B cell (primary cell): ENCODE results near the gene EXOC6. TPM values are rescaled to one million over a fixed set of nuclear protein-coding genes. Genes with fewer than 3 reads are reported as not detected.

ENCODE experiments used
- ATAC-seq: fragments of 200-7000 bp; cut with Tn5 transposase; one replicate; pipeline ENCODE4 v1.10.0; 2021; ENCODE audit warnings: low read depth, mild to moderate bottlenecking, moderate number of reproducible peaks, moderate library complexity
- CTCF ChIA-PET: fragments of 350-600 bp; sonication (Branson Sonifier 250); formaldehyde crosslinking; loops from one replicate; lab custom pipeline; 2021; ENCODE audit warnings: antibody characterized with exemption, inconsistent platforms; lab: Charles Lee
- POLR2A ChIA-PET: fragments of 350-600 bp; sonication (Branson Sonifier 250); formaldehyde crosslinking; loops from one replicate; lab custom pipeline; 2021; ENCODE audit warnings: antibody characterized with exemption; lab: Charles Lee
- DNase-seq: peaks from one replicate; pipeline ENCODE4 v3.0.0; 2013
- H2AFZ ChIP-seq: 2 replicates; pipeline ENCODE4 v1.6.1; 2012; ENCODE audit warnings: mild to moderate bottlenecking, low read depth, low read length; ENCODE audit not compliant: insufficient read depth, poor library complexity, severe bottlenecking
- H3K27ac ChIP-seq, 2 donors: 1 replicate in 1 of 2; 2 replicates in 1 of 2; pipeline ENCODE4 v1.5.1; 2012 to 2013; ENCODE audit warnings: low read length in 2 of 2, mild to moderate bottlenecking in 2 of 2, moderate library complexity in 1 of 2
- H3K27me3 ChIP-seq, 4 experiments: fragments of 200-600 bp in 1 of 4; sonication (generic) in 1 of 4; replicated peaks in 1 of 4; 1 replicate in 2 of 4; 2 replicates in 2 of 4; pipeline versions ENCODE4 v1.6.1 to v1.7.0; 2013 to 2016; ENCODE audit warnings: low read length in 3 of 4, mild to moderate bottlenecking in 2 of 4, mixed read lengths in 1 of 4, moderate library complexity in 1 of 4; ENCODE audit not compliant: insufficient read depth in 4 of 4, control insufficient read depth in 3 of 4; ENCODE audit errors: control extremely low read depth in 1 of 4
- H3K36me3 ChIP-seq, 2 experiments: replicated peaks in 1 of 2; 1 replicate in 1 of 2; 2 replicates in 1 of 2; pipeline versions ENCODE4 v1.6.1 to v1.7.1; 2013; ENCODE audit warnings: low read length in 1 of 2; ENCODE audit not compliant: insufficient read depth in 2 of 2, control insufficient read depth in 1 of 2; ENCODE audit errors: control extremely low read depth in 1 of 2, extremely low read depth in 1 of 2
- H3K4me1 ChIP-seq, 2 donors: fragments of 200-600 bp in 1 of 2; sonication (generic) in 1 of 2; 1 replicate in 1 of 2; 2 replicates in 1 of 2; pipeline versions ENCODE4 v1.5.1 to v1.6.1; 2013 to 2017; ENCODE audit warnings: low read length in 2 of 2; ENCODE audit not compliant: control insufficient read depth in 2 of 2, insufficient read depth in 2 of 2
- H3K4me2 ChIP-seq: replicated peaks from 2 replicates; pipeline ENCODE3; 2012; ENCODE audit warnings: mild to moderate bottlenecking, low read depth, low read length; ENCODE audit not compliant: poor library complexity, severe bottlenecking
- H3K4me3 ChIP-seq, 5 experiments: fragments of 200-600 bp in 1 of 5; sonication (generic) in 1 of 5; 1 replicate in 3 of 5; 2 replicates in 2 of 5; pipeline versions ENCODE4 v1.5.1 to v1.7.0; 2011 to 2016; ENCODE audit warnings: low read length in 4 of 5, mild to moderate bottlenecking in 4 of 5, low read depth in 2 of 5, control low read depth in 1 of 5, moderate library complexity in 1 of 5; ENCODE audit not compliant: insufficient read depth in 1 of 5; ENCODE audit errors: control extremely low read depth in 1 of 5, extremely low read depth in 1 of 5
- H3K79me2 ChIP-seq: fragments of 200-600 bp; sonication (generic); one replicate; pipeline ENCODE4 v1.6.0; 2016; ENCODE audit warnings: low read length; ENCODE audit not compliant: control insufficient read depth, insufficient read depth
- H3K9ac ChIP-seq: fragments of 200-600 bp; sonication (generic); 2 replicates; pipeline ENCODE4 v1.6.1; 2017; ENCODE audit warnings: mild to moderate bottlenecking, low read length, moderate library complexity
- H3K9me3 ChIP-seq, 3 donors: one replicate each; pipeline versions ENCODE4 v1.6.1 to v1.7.1; 2013; ENCODE audit warnings: low read length in 2 of 3; ENCODE audit not compliant: control insufficient read depth in 2 of 3, insufficient read depth in 1 of 3; ENCODE audit errors: control extremely low read depth in 1 of 3
- H4K20me1 ChIP-seq: 2 replicates; pipeline ENCODE4 v1.6.0; 2012; ENCODE audit warnings: mild to moderate bottlenecking, low read length; ENCODE audit not compliant: insufficient read depth, control insufficient read depth, poor library complexity, severe bottlenecking
- H3K27ac Mint-ChIP-seq: one replicate; pipeline ENCODE4 v1.8.0; 2021; ENCODE audit warnings: mixed read lengths
- H3K27me3 Mint-ChIP-seq: one replicate; pipeline ENCODE4 v1.8.0; 2021; ENCODE audit warnings: mixed read lengths
- H3K4me1 Mint-ChIP-seq: one replicate; pipeline ENCODE4 v1.8.0; 2021; ENCODE audit warnings: mixed read lengths
- H3K4me3 Mint-ChIP-seq: one replicate; pipeline ENCODE4 v1.8.0; 2021; ENCODE audit warnings: mixed read lengths
- H3K9me3 Mint-ChIP-seq: one replicate; pipeline ENCODE4 v1.8.0; 2022; ENCODE audit warnings: mixed read lengths; ENCODE audit not compliant: insufficient read depth
- EZH2 ChIP-seq: IDR thresholded peaks from 2 replicates; pipeline ENCODE4 v1.6.1; 2012; ENCODE audit warnings: borderline replicate concordance, low read depth, mild to moderate bottlenecking, moderate library complexity, low read length; ENCODE audit not compliant: insufficient read depth, poor library complexity, severe bottlenecking
- WGBS: methylation state at CpG from one replicate; pipeline ENCODE4 v1.1.5; 2013; ENCODE audit warnings: missing lambda C conversion rate; ENCODE audit not compliant: insufficient coverage; 5-methylcytosine and 5-hydroxymethylcytosine counted together
- intact Hi-C: fragments of 100-400 bp; cut with micrococcal nuclease; formaldehyde crosslinking; loops from one replicate; pipeline ENCODE4 v1.10.0; 2022
- polyA plus RNA-seq: library from polyadenylated mRNA; depleted of rRNA; stranded (reverse); fragments of >200 nt; gene quantifications from 2 replicates; pipeline ENCODE4 v1.2.3, GENCODE V29; 2012
- total RNA-seq, 2 donors: library from RNA; stranded (reverse); fragments of 120-200 nt in 1 of 2; gene quantifications; 1 replicate in 1 of 2; 2 replicates in 1 of 2; pipeline versions ENCODE4 v1.2.3 to v1.2.4, GENCODE V29; 2013 to 2022
- TF ChIP-seq, protein P1 (sequence below): fragments of 200-600 bp; IDR thresholded peaks from one replicate; pipeline ENCODE4 v1.8.0; 2022; ENCODE audit warnings: antibody characterized with exemption, mild to moderate bottlenecking

The EXOC6 gene
- total and polyA plus RNA-seq, 2 donors (not counting 1 experiment from before 2014, with no cell fraction given): 7.9 to 22.6 TPM

DNA sequence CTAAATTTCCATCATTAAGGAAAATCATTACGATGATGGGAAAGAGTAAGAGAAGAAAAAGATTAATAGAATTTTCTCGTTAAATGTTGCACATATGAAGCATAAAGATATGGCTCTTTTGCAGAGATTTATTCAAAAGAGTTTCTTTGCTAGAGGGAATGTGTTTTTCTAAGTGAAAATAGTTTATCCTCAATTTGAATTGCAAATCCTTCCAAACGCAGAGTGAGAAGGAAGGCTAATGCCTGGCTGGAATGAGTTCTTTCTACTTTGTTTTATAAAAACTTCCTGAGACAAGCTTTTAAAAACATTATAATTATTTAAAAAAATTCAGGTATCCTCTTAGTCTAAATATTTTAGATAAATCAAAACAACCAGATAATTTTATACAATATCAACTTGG lies 239.5 kb downstream of the EXOC6 start:
- ChIA-PET POLR2A (no interaction called here), CTCF (interaction anchor here (1.0 kb wide), 1 partner anchor 9 kb away, joined by 3 read pairs; no protein-coding TSS in a partner anchor)
- no peak for DNase-seq
- intact Hi-C loops: no loop called here
- H3K27me3 ChIP-seq: no peaks in the 10 kb centered on the region
- Mint-ChIP-seq H3K27me3 (peaks cover 26% of the 10 kb centered on the region), H3K9me3 (no peaks in the 10 kb centered on the region), H3K4me3 (no peak overlapping the region), H3K4me1 (peaks cover 3% of the 10 kb centered on the region), H3K27ac (no peak overlapping the region)
- H3K9ac ChIP-seq: no peak overlapping the region
- H3K9me3 ChIP-seq: no peaks in the 10 kb centered on the region
- no peak overlapping the region for H2AFZ ChIP-seq
- no peak overlapping the region for H3K4me2 ChIP-seq
- no peak for ATAC-seq
- no peaks in the 10 kb centered on the region for H3K79me2 ChIP-seq
- H3K27ac ChIP-seq: no peak overlapping the region
- 100% methylated on average over 1 of the region's 3 CpGs for WGBS
- no peaks in the 10 kb centered on the region for H3K36me3 ChIP-seq
- no peaks in the 10 kb centered on the region for H4K20me1 ChIP-seq
- no peaks in the 10 kb centered on the region for H3K4me1 ChIP-seq
- TF ChIP-seq, protein P1, sequence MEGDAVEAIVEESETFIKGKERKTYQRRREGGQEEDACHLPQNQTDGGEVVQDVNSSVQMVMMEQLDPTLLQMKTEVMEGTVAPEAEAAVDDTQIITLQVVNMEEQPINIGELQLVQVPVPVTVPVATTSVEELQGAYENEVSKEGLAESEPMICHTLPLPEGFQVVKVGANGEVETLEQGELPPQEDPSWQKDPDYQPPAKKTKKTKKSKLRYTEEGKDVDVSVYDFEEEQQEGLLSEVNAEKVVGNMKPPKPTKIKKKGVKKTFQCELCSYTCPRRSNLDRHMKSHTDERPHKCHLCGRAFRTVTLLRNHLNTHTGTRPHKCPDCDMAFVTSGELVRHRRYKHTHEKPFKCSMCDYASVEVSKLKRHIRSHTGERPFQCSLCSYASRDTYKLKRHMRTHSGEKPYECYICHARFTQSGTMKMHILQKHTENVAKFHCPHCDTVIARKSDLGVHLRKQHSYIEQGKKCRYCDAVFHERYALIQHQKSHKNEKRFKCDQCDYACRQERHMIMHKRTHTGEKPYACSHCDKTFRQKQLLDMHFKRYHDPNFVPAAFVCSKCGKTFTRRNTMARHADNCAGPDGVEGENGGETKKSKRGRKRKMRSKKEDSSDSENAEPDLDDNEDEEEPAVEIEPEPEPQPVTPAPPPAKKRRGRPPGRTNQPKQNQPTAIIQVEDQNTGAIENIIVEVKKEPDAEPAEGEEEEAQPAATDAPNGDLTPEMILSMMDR: no peak
- TF ChIP-seq EZH2: no peak
- H3K4me3 ChIP-seq: no peak overlapping the region

DNA sequence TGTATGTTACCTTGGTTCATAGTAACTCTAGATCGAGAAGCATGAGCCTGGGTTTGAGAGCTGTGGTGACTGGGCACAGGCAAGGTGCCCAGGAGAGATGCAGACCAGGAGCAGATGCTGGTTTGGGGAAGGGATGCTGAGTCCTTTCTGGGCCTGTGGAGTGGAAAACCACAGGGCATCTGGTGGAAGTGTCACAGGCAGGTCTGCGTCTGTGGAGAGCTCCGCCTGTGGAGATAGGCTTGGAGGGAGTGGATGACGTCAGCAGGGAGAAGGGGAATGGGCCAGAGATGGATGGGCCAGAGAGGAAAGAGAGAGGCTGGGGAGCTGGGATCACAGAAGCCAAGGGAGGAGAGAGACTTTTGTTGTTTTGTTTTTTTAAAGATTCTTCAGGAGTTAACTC lies 240.1 kb downstream of the EXOC6 start:
- Histone ChIP-seq H3K4me3 (no peak overlapping the region), H3K4me2 (no peak overlapping the region), H4K20me1 (no peaks in the 10 kb centered on the region), H3K4me1 (no peaks in the 10 kb centered on the region), H3K9me3 (no peaks in the 10 kb centered on the region), H2AFZ (no peak overlapping the region), H3K27me3 (no peaks in the 10 kb centered on the region), H3K27ac (no peak overlapping the region), H3K79me2 (no peaks in the 10 kb centered on the region), H3K36me3 (no peaks in the 10 kb centered on the region), H3K9ac (no peak overlapping the region)
- peaks cover 30% of the 10 kb centered on the region for H3K27me3 Mint-ChIP-seq
- ChIA-PET POLR2A (no interaction called here), CTCF (interaction anchor here (0.6 to 1.0 kb wide), 2 partner anchors 10 to 1377 kb away, joined by 3 read pairs; no protein-coding TSS in a partner anchor)
- TF ChIP-seq EZH2: no peak
- TF ChIP-seq, protein P1: no peak
- 88% methylated on average over 4 of the region's 4 CpGs for WGBS
- H3K4me1 Mint-ChIP-seq: peaks cover 3% of the 10 kb centered on the region
- no peaks in the 10 kb centered on the region for H3K9me3 Mint-ChIP-seq
- ATAC-seq: no peak
- no peak for DNase-seq
- H3K4me3 Mint-ChIP-seq: no peak overlapping the region
- H3K27ac Mint-ChIP-seq: no peak overlapping the region
- intact Hi-C loops: no loop called here
